Neural progenitor cell (in vitro differentiated cells): ENCODE data around the gene HSPA9.

Experiments
- CTCF ChIP-seq: fragments of 200-600 bp; sonication (generic); IDR thresholded peaks from 2 replicates; pipeline ENCODE4 v1.5.1; 2017; ENCODE audit warnings: antibody characterized with exemption, mild to moderate bottlenecking
- EZH2phosphoT487 ChIP-seq: fragments of 200-600 bp; sonication (generic); IDR thresholded peaks from 2 replicates; pipeline ENCODE4 v1.6.1; 2017; ENCODE audit warnings: antibody characterized with exemption

- no peak for TF ChIP-seq CTCF
- no peak for TF ChIP-seq EZH2phosphoT487
Observed at GRCh38 chr5:138563340-138564118, 11.7 kb downstream of the HSPA9 start.
